GM12892 (cell line): ENCODE data around the gene FERMT1.

ENCODE experiments used
- DNase-seq: peaks from one replicate; pipeline ENCODE4 v3.0.0; 2011; ENCODE audit not compliant: insufficient read length
- FAIRE-seq: peaks from 2 replicates; lab custom pipeline; 2011; peaks lifted over from hg19 to GRCh38; lab: Jason Lieb, UNC
- POLR2A ChIP-seq: IDR thresholded peaks from 2 replicates; pipeline ENCODE4 v1.6.1; 2011; ENCODE audit warnings: low read depth, low read length, control low read depth
- POLR2AphosphoS5 ChIP-seq: IDR thresholded peaks from 2 replicates; pipeline ENCODE4 v1.6.1; 2011; ENCODE audit warnings: low read depth, low read length, control low read depth
- TAF1 ChIP-seq: IDR thresholded peaks from 2 replicates; pipeline ENCODE4 v1.6.1; 2011; ENCODE audit warnings: low read depth, mild to moderate bottlenecking, control low read depth, low read length, borderline replicate concordance

The FERMT1 gene

DNA sequence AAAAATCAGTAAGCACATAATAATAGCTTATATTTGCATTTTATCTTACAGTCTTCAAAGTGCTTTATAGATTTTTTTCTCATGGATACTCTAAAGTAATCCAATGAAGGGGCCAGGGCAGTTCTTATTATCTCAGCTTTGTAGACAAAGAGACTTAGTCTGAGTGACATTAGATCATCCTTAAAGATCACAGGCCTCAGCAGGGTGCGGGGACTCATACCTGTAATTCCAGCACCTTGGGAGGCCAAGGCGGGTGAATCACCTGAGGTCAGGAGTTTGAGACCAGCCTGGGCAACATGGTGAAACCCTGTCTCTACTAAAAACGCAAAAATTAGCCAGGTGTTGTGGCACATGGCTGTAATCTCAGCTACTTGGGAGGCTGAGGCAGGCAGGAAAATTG lies 14.5 kb downstream of the FERMT1 start:
- DNase-seq (no peak), FAIRE-seq (no peak)

DNA sequence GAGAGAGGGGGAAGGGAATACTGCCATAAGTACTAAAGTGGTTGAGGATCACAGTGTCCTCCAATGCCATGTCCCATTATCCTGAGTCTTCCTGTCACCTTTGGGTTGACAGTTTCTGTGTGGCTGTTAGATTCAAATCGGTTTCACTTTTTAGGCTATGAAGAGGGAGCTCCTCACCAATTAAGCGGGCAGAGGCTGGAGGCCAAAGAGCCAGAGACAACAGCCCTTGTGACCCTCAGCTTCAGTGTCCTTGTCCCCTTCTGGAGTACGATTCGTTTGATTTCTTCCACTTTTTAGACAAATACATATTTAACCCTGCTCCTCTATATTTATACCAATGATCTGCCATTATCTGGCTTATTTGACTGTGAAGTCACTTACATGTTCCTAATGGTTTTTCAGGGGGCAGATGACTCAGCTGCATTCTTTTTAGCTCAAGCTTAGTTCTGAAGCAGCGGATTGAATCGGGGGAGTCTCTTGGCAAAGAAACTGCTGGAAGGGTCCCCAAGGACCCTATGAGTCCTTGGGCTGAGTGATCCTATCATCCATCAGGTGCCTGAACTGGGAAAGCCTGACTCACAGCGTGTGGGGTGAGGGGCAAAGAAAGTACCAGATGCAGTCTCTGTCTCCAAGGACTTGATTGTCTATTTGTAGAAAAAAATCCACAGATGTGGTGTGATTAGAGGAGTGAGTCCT lies 18.2 kb downstream of the FERMT1 start:
- TF ChIP-seq POLR2A (no peak), POLR2AphosphoS5 (no peak), TAF1 (no peak)
- FAIRE-seq (no peak), DNase-seq (no peak)

More for the DNA sequence above, 14.5 kb downstream of the FERMT1 start:
- TF ChIP-seq TAF1 (no peak), POLR2A (no peak), POLR2AphosphoS5 (no peak)

DNA sequence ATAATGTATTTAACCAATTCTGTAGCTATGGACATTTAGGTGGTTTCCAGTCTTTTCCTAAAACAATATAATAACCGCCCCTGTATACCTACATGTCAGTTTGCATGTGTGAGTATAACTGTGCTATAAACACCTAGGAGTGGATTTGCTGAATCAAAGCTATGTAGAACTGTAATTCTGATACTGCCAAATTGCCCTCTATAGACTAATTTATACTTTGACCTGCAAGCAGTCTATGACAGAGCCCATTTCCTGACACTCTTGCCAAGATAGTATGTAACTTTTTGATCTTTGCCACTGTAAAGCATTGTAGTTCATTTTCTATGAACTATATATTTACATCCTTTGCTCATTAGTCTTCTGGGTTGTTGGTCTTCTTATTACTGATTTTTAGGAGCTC lies 19.5 kb downstream of the FERMT1 start:
- DNase-seq: no peak
- no peak for FAIRE-seq
- TF ChIP-seq TAF1 (no peak), POLR2AphosphoS5 (no peak), POLR2A (no peak)

DNA sequence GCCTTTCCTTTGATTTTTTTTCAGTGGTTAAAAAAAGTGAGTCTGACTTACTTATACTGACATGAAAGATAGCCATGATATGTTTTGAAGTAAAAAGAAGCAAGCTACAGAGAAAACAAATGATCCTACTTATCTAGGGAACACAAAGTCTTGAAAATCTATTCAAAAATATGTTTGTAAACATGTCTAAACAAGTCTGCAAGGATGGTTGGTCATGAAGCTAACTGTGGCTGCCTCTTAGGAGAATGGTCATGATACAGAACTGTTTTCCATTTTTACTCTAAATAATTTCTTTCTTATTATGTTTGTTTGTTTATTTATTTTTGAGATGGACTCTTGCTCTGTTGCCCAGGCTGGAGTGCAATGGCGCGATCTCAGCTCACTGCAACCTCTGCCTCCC lies 21.5 kb downstream of the FERMT1 start:
- DNase-seq (no peak), FAIRE-seq (no peak)
- TF ChIP-seq POLR2A (no peak), TAF1 (no peak), POLR2AphosphoS5 (no peak)

DNA sequence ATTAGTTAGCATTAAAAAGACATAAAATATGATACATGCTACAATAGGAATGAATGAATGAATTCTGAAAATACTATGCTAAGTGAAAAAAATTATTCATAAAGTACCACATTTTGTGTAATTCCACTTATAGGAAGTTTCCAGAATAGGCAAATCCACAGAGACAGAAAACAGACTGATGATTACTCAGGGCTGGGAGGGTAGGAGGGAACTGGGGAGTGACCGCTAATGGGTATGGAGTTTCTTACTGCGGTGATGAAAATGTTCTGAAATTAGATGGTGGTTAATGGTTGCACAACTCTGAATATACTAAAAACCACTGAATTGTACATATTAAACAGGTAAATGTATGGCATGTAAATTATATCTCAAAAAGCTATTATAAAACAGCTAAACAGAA lies 22.6 kb downstream of the FERMT1 start:
- TF ChIP-seq POLR2AphosphoS5 (no peak), POLR2A (no peak)
- DNase-seq (no peak), FAIRE-seq (no peak)

DNA sequence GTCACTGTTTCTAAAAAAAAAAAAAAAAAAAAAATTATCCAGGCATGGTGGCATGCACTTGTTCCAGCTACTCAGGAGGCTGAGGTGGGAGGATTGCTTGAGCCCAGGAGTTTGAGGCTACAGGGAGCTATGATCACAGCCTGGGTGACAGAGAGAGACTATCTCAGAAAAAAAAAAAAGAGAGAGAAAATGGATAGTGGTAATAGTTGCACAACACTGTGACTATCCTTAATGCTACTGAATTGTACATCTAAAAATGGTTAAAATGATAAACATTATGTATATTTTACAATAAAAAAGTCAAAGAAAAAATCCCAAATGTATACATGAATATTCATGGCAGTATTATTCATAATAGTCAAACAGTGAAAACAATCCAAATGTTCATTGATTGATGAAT lies 23.0 kb downstream of the FERMT1 start:
- DNase-seq (no peak), FAIRE-seq (no peak)
- TF ChIP-seq POLR2AphosphoS5 (no peak), POLR2A (no peak), TAF1 (no peak)

DNA sequence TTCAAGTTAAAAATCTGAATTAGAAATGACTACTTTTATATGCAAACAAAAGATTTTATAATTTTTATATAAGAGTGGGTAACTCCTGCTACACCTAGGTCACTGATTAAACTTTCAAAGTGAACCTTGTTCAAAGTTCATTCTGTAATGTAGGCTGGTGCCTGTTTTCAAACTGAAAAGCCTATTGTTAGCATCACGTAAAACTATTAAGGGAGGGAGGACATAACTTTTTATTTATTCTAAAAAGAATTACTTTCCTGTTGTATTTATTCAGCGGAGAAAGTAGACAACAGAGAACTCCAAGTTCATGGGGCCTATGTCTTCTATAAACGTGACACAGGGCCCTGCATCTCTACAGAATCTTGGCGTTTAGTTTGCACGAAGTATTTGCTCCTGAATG lies 27.4 kb downstream of the FERMT1 start:
- no peak for TF ChIP-seq POLR2AphosphoS5
- TF ChIP-seq TAF1: no peak
- no peak for TF ChIP-seq POLR2A
- DNase-seq (no peak), FAIRE-seq (no peak)

DNA sequence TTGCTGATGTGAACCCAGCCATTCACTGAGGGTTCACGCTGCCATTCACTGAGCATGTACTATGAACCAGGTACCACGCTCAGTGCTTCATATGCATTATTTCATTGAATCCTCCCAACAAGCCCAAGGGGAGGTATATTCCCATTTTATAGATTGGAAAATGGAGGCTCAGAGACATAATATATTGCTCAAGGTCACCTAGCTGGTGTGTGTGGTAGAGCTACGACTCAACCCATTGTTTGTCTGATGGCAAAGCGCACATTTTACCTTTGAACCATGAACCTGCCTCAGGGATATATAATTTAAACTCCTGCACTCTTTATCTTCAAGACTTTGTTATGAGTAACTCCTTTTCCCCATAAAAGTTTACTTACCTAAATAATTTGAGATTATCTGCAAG lies 28.3 kb downstream of the FERMT1 start:
- DNase-seq: no peak
- no peak for FAIRE-seq
- TF ChIP-seq TAF1: no peak
- TF ChIP-seq POLR2AphosphoS5: no peak
- TF ChIP-seq POLR2A: no peak

DNA sequence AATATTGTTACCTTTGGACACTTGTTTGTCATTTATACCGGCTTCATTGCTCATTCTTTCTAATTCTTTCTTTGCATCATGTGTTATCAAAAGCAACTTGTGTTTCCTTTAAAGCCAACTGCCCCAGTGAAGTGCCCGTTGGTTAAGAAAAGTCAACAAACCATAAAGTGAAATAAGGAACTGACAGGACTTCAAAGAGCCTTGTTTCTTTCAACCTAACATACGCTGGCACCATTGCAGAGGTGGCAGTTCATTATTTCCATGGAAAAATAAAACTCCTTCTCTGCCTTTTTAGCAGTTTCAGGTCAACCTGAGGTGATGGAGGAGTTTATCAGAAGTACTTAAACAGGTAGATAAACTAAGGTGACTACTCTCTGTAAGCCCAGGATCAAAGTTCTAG lies 28.8 kb downstream of the FERMT1 start:
- FAIRE-seq (no peak), DNase-seq (no peak)
- TF ChIP-seq POLR2A (no peak), POLR2AphosphoS5 (no peak), TAF1 (no peak)

DNA sequence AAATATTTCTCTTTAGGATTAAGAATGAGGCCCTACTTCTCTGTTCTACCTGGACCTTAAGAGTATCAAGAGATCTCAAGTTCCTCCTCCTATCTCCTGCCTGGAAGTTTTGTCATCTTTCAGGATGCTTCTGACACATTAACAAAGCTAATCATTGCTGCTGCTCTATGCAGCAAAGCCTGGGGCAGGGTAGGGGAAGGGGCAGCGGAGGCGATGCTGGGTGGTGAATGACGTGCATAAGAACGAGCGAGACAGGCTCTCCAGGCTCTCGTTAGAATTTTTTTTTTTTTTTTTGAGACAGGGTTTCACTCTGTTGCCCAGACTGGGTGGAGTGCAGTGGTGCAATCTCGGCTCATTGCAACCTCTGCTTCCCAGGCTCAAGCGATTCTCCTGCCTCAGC lies 31.2 kb downstream of the FERMT1 start:
- DNase-seq (no peak), FAIRE-seq (no peak)
- TF ChIP-seq POLR2AphosphoS5 (no peak), POLR2A (no peak), TAF1 (no peak)

DNA sequence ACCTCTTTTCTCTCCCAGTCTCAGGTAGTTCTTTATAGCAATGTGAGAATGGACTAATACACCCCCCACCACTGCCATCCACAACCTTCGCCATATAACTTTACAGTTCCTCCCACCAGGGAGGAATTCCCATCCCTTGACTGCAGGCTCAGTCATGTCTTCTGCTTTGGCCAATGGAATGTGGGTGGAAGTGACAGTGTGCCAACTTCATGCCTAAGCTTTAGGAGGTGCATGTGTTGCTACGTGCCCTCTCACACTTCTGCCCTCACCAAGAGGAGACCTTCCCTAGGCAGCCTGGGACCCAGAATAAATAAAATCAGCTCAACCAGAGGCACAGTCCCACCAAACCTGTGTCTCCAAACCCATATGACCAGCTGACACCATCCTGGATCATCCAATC lies 36.0 kb downstream of the FERMT1 start:
- DNase-seq: no peak
- no peak for FAIRE-seq
- TF ChIP-seq TAF1 (no peak), POLR2AphosphoS5 (no peak), POLR2A (no peak)

DNA sequence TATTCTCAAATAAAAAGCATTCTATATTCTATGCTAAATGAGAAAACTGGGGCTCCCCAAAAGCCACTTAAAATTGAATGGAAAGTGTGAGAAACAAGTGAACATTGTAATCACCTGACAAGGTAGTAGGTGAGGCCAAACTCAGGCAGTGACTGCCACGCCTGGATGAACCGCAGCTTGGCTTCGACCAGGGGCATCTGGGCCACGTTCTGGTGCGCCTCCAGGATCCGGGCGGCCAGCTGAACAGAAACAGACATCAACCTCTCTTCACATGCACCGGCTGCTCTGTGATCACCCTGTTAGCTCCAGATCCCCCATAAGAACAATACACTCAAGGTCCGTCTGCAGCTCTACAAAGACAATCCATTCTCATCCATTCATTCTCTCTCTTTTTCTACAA lies 38.9 kb downstream of the FERMT1 start:
- no peak for DNase-seq
- no peak for FAIRE-seq

More for the DNA sequence above, 38.9 kb downstream of the FERMT1 start:
- no peak for TF ChIP-seq POLR2A
- no peak for TF ChIP-seq POLR2AphosphoS5
- TF ChIP-seq TAF1: no peak
